UCSD-AML1 (cell line): Measurements from ENCODE around the gene KCNIP4.

ENCODE experiments used
- DNase-seq: peaks from one replicate; lab custom pipeline; 2025; ENCODE audit not compliant: unreplicated experiment; lab: John Stamatoyannopoulos, UW

Gene KCNIP4

GRCh38 chr4:21102667-21103066, 845.9 kb downstream of the KCNIP4 start:
- no peak for DNase-seq

GRCh38 chr4:21097865-21098264, 850.7 kb downstream of the KCNIP4 start:
- no peak for DNase-seq

- no peak for DNase-seq
These were observed 851.5 kb downstream of the KCNIP4 start for GRCh38 chr4:21097026-21097425.

- DNase-seq = no peak
These were observed 856.0 kb downstream of the KCNIP4 start for GRCh38 chr4:21092531-21092930.

- DNase-seq = no peak
These were observed 858.4 kb downstream of the KCNIP4 start for GRCh38 chr4:21090094-21090666.

GRCh38 chr4:21083413-21083812, 865.2 kb downstream of the KCNIP4 start:
- DNase-seq = no peak

- DNase-seq = no peak
These were observed 870.6 kb downstream of the KCNIP4 start for GRCh38 chr4:21077967-21078366.

- no peak for DNase-seq
These were observed 881.2 kb downstream of the KCNIP4 start for GRCh38 chr4:21067351-21067750.

- no peak for DNase-seq
These were observed 886.7 kb downstream of the KCNIP4 start for GRCh38 chr4:21061902-21062301.

GRCh38 chr4:21046141-21046540, 902.4 kb downstream of the KCNIP4 start:
- no peak for DNase-seq

- no peak for DNase-seq
These were observed 903.5 kb downstream of the KCNIP4 start for GRCh38 chr4:21045119-21045518.

GRCh38 chr4:21041708-21042107, 906.9 kb downstream of the KCNIP4 start:
- no peak for DNase-seq

- DNase-seq = no peak
These were observed 913.8 kb downstream of the KCNIP4 start for GRCh38 chr4:21034728-21035127.

- no peak for DNase-seq
These were observed 916.4 kb downstream of the KCNIP4 start for GRCh38 chr4:21032089-21032645.

- DNase-seq = no peak
These were observed 929.8 kb downstream of the KCNIP4 start for GRCh38 chr4:21018817-21019216.

- DNase-seq = no peak
These were observed 935.1 kb downstream of the KCNIP4 start for GRCh38 chr4:21013501-21013900.

- DNase-seq = no peak
These were observed 935.7 kb downstream of the KCNIP4 start for GRCh38 chr4:21012851-21013331.

GRCh38 chr4:21011106-21011505, 937.5 kb downstream of the KCNIP4 start:
- no peak for DNase-seq

GRCh38 chr4:21009956-21010355, 938.6 kb downstream of the KCNIP4 start:
- no peak for DNase-seq

GRCh38 chr4:21005647-21006046, 942.9 kb downstream of the KCNIP4 start:
- DNase-seq = no peak

GRCh38 chr4:21002976-21003375, 945.6 kb downstream of the KCNIP4 start:
- no peak for DNase-seq

GRCh38 chr4:21002286-21002685, 946.3 kb downstream of the KCNIP4 start:
- DNase-seq = no peak

- no peak for DNase-seq
These were observed 947.1 kb downstream of the KCNIP4 start for GRCh38 chr4:21001490-21001889.
